ENCODE measurements around the gene PAX5. TPM values are rescaled to one million over a fixed set of nuclear protein-coding genes. Genes with fewer than 3 reads are reported as not detected.

Gene PAX5
- total and polyA plus RNA-seq, 3 donors from 2014 or later, result 0.79 to 1.9 (median 1.3) TPM

- H3K27ac ChIP-seq, result no peak overlapping the region
- H3K4me3 ChIP-seq, result peak overlapping the region; percentile 27 to 31
- WGBS, 2 donors, result 3 to 9% methylated on average over 12 to 35 of the region's 58 CpGs
- no peaks in the 10 kb centered on the region for H3K9me3 ChIP-seq
- intact Hi-C loops (cut with DNase I; ENCODE audit: low total_unique reads), result no loop called here
- no peaks in the 10 kb centered on the region for H3K27me3 ChIP-seq
- H3K36me3 ChIP-seq (ENCODE audit: low read depth, missing control alignments), result no peaks in the 10 kb centered on the region
- TF ChIP-seq POLR2A (IDR thresholded peaks at IDR 0.05) (no peak), CTCF (IDR thresholded peaks at IDR 0.05) (peak in 1 of 3 experiments; percentile 8)
- DNase-seq, result peak; percentile 95
- H3K4me1 ChIP-seq, result peaks cover 14% of the 10 kb centered on the region
Observed at GRCh38 chr9:37027582-37028419, 6.3 kb downstream of the PAX5 start.

- H3K9me3 ChIP-seq, result no peaks in the 10 kb centered on the region
- TF ChIP-seq CTCF (IDR thresholded peaks at IDR 0.05), result no peak
- no peak for TF ChIP-seq POLR2A (IDR thresholded peaks at IDR 0.05)
- WGBS, 2 donors, result 1 to 2% methylated on average over 36 to 51 of the region's 56 CpGs
- H3K27ac ChIP-seq, result no peak overlapping the region
- no peaks in the 10 kb centered on the region for H3K36me3 ChIP-seq (ENCODE audit: low read depth, missing control alignments)
- peaks cover 14% of the 10 kb centered on the region for H3K4me1 ChIP-seq
- H3K4me3 ChIP-seq, result peak overlapping the region; percentile 27 to 31
- peak; percentile 16 for DNase-seq
- no peaks in the 10 kb centered on the region for H3K27me3 ChIP-seq
- intact Hi-C loops (cut with DNase I; ENCODE audit: low total_unique reads), result no loop called here
Observed at GRCh38 chr9:37026931-37027581, 7.0 kb downstream of the PAX5 start.

- Histone ChIP-seq H3K27me3 (no peaks in the 10 kb centered on the region), H3K36me3 (ENCODE audit: low read depth, missing control alignments) (no peaks in the 10 kb centered on the region), H3K4me3 (peak overlapping the region in 1 of 2 donors; percentile 27), H3K9me3 (no peaks in the 10 kb centered on the region), H3K27ac (no peak overlapping the region), H3K4me1 (peaks cover 14% of the 10 kb centered on the region)
- intact Hi-C loops (cut with DNase I; ENCODE audit: low total_unique reads), result no loop called here
- WGBS, 2 donors, result 1 to 3% methylated on average over 18 to 51 of the region's 62 CpGs
- DNase-seq, result no peak
- TF ChIP-seq POLR2A (IDR thresholded peaks at IDR 0.05), result no peak
- no peak for TF ChIP-seq CTCF (IDR thresholded peaks at IDR 0.05)
Observed at GRCh38 chr9:37026113-37026930, 7.7 kb downstream of the PAX5 start.

- intact Hi-C loops (cut with DNase I; ENCODE audit: low total_unique reads), result no loop called here
- 3 to 6% methylated on average over 9 of the region's 9 CpGs for WGBS, 2 donors
- no peaks in the 10 kb centered on the region for H3K9me3 ChIP-seq
- peaks cover 14% of the 10 kb centered on the region for H3K4me1 ChIP-seq
- no peak for DNase-seq
- peak overlapping the region in 1 of 2 donors; percentile 27 for H3K4me3 ChIP-seq
- no peak overlapping the region for H3K27ac ChIP-seq
- no peaks in the 10 kb centered on the region for H3K27me3 ChIP-seq
- no peak for TF ChIP-seq CTCF (IDR thresholded peaks at IDR 0.05)
- TF ChIP-seq POLR2A (IDR thresholded peaks at IDR 0.05), result no peak
- H3K36me3 ChIP-seq (ENCODE audit: low read depth, missing control alignments), result no peaks in the 10 kb centered on the region
Observed at GRCh38 chr9:37025823-37026112, 8.3 kb downstream of the PAX5 start.
